GM21423 (cell line): ENCODE results near the gene CD207.

Experiments used
- ATAC-seq: cut with Tn5 transposase; IDR thresholded peaks from one replicate; pipeline ENCODE4 v1.9.1; 2021; ENCODE audit warnings: mild to moderate bottlenecking, moderate library complexity; ENCODE audit not compliant: unreplicated experiment

Gene CD207

DNA sequence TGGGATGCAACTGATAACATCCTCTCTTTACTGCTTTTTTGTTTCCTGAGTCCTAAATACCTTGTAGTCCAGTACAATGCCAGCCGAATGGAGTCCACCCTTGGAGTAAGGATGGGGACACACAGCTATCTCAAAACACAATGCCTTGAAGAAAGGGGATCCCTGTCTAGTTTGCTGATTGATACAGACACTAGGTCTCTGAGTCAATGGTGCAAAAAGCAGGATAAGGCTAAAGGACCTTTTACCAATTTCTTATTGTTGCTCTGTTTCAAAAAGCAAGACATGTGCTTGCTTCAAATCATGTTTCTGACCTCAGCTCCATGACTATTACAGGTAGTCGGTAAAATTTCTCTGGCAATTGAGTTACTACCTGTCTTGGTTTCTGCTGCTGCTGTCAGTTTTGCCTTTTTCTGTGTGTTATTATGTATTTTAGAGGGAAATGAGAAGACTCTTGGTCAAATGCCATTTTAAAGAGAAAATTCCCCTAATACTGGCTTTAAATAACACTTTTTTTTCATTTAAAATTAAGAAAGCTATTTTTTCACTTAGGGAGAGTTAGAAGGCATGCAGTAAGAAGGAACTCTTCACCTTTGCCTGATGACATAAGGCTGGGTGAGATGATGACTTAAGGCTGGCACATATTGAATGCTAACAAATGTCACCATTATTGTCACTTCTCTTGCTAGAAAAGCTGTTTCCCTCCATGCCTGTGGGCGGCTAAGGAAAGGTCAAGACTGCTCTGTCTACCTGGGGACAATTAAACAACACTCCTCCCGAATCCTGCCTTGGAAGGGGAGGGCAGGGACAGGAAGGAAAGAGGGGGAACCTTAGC is 40.2 kb downstream of the CD207 start:
- ATAC-seq, result no peak

DNA sequence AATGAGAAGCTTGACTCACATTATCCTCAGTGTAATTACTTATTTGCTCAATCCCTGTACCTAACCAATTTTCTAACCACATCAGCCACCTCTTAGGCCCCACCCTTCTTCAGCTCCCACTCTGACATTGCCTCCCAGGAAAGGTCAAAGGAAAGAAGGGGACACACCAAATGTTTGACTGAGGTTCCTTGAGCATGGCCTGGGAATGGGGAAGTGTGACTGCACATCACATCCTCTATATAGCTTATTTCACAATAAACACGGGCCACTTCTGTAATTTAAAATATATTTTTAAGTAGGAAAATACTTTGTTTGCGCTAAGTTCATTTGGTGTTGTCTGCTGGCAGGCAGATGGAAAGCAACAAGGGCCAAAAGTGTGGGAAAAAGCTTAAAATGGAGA is 42.2 kb downstream of the CD207 start:
- ATAC-seq, result no peak

DNA sequence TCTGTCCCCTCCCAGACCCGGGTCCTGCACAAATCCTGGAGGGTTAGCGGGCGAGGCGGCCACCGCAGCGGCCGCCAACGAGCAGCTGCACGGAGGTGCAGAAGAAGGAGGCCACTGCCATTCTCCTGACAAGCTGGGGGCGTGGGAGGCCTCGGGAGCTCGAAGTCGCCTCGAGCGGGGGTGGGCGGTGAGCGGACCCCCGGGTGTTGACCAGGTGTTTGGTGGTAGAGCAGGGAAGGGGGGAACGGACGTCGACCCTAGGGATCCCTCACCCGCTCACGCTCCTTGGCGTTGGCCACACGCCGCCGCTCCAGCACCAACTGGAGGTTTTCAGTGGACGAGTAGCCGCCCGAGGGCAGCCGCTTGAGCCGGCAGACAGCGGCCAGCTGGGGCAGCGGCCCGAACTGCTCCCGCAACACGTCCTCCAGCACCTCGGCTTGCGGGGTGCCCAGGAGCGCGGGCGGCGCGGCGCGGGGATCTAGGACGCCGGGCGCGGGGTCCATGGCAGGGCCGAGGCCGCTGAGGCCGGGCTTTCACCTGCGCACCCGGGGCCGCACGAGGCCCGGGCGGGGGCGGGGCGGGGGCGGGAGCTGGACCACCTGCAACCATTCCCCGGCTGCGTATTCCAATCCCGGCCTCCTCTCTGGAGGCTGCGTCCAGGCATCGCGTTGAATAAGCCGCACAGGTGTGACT is 45.3 kb downstream of the CD207 start, which contains the start of gene FIGLA:
Gene FIGLA (minus strand): TSS at position 508 of the 693 bp plus-strand sequence. CDS start 5 bp downstream, at position 503.
- ATAC-seq, result no peak

DNA sequence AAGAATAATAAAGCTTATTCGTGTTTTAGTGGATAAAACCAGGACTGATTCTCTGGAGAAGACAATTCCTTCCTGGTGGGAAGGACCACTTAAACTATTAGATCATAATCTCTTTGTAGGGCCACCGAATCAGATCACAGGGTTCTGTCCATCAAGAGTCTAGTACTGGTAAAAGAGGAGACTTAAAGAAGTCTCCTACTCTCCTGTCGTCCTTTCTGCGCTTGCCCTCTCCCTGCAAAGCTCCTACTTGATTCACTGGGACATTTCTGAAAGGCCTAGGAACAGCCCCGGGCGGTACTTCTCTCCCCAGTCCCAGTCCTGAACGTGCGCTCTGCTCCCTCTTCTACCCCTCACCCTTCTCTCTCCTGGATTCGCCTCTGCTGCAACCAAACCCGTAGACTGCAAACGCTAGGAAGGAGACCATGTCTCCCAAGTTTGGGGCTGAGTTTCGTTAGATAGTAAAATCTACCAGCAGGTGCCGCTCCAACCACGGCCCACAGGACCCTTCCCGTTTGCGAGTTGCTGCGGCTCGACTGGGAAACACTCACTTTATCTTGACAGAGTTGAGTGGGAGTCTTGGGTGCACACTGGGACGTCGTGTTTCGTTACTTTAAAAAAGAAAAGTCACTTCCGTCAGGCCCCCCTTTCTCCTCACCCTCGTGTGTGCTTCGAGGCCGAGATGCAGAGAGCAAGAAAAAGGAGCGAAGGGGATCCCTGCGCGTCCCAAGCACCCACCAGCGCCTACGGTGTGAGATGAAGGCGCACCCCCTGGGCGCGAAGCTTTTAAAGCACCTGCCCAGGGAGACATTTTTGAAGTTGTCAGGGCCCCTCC is 46.1 kb downstream of the CD207 start:
- no peak for ATAC-seq

DNA sequence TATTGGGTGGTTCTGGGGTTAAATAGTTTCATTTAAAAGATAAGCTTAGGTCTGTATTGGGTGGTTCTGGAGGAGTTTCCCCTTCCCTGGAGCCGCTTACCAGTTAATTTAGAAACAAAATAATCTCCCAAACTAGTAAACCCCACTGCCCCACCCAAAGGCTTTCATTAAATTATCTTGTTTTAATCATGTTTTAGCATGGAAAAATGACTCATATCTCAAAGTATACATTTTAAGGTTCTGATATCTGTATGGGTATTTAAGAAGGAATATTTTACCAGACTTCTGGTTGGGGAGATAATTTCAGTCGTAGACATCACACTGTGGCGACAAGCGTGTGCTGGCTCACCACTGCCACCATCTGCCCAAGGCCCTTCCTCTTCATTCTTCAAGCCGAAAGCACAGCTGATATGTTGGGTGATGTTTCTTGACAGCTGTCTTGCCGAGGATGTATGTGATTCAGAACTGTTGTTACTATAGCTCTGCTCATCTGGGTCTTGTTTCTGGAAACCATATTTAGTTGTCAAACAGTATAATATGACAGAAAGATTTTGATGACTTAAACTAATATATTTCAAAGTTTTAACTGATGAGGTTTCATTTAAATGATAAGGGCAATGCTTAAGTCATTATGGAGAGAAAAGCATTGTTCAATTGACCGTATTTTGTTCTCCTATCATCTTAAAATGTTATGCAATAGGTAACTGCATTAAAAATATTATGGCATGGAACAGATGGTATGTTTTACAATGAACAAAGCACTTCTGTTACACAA is 50.3 kb downstream of the CD207 start:
- no peak for ATAC-seq

DNA sequence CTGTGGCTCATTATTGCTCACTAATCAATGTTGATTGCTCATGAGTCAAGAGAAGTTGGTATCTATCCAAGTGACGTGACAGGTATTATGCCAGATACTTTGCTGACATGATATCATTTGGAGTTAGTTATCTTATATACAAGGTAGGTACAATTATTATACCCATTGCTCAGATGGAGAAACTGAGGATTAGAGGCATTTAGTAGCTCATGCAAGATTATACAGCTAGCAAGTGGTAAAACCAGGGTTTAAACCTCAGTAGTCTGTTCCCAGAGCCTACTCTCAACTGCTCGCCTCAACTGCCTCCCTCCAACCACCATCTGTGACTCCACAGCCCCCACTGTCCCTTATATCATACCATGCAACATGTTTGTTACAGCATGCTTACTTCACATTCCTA is 51.3 kb downstream of the CD207 start:
- no peak for ATAC-seq
